ENCODE results near the gene PHLDA3.

DNA sequence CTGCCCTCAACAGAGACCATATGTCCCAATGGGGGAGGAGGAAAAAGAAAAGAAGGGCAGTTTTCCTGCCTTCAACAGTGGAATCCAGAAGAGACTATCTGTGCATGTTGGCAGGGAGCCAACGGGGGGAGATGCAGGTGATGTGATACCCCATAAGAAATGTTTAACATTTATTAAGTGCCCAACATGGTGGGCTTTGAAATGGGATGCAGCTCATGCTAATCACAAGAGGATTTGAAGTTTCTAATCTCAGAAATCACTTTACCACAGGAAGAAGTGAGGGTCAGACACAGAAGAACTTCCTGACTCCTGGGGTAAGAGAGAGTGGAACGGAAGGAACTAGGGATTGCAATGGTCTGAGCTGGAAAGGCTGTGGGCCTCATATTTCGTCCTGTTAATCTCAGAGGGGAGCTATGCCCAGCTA lies 21.7 kb upstream of the PHLDA3 start:
- TF ChIP-seq, protein P1, sequence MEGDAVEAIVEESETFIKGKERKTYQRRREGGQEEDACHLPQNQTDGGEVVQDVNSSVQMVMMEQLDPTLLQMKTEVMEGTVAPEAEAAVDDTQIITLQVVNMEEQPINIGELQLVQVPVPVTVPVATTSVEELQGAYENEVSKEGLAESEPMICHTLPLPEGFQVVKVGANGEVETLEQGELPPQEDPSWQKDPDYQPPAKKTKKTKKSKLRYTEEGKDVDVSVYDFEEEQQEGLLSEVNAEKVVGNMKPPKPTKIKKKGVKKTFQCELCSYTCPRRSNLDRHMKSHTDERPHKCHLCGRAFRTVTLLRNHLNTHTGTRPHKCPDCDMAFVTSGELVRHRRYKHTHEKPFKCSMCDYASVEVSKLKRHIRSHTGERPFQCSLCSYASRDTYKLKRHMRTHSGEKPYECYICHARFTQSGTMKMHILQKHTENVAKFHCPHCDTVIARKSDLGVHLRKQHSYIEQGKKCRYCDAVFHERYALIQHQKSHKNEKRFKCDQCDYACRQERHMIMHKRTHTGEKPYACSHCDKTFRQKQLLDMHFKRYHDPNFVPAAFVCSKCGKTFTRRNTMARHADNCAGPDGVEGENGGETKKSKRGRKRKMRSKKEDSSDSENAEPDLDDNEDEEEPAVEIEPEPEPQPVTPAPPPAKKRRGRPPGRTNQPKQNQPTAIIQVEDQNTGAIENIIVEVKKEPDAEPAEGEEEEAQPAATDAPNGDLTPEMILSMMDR (IDR thresholded peaks at IDR 0.05) = no peak
- no peak for TF ChIP-seq POLR2A (IDR thresholded peaks at IDR 0.05)
